Psoas muscle (tissue), 8 donors: ENCODE data around the gene BCAN. TPM values are rescaled to one million over a fixed set of nuclear protein-coding genes. Genes with fewer than 3 reads are reported as not detected.

Source experiments
- ATAC-seq, 4 donors: fragments of 200-7000 bp; cut with Tn5 transposase; one replicate each; pipeline ENCODE4 v1.9.1; 2020; ENCODE audit warnings: moderate library complexity in 3 of 4, mild to moderate bottlenecking in 2 of 4
- DNase-seq, 2 donors: peaks; one replicate each; pipeline ENCODE4 v3.0.0-alpha.2; 2020
- H3K27ac ChIP-seq: fragments of 200-600 bp; one replicate; pipeline ENCODE4 v1.8.0; 2022
- H3K27me3 ChIP-seq, 3 donors: fragments of 200-600 bp in 1 of 3; one replicate each; pipeline versions ENCODE4 v1.6.1 to v1.8.0; 2013 to 2022; ENCODE audit warnings: low read length in 2 of 3, mild to moderate bottlenecking in 2 of 3, moderate library complexity in 1 of 3; ENCODE audit not compliant: insufficient read depth in 3 of 3
- H3K36me3 ChIP-seq, 2 donors: fragments of 200-600 bp in 1 of 2; one replicate each; pipeline versions ENCODE4 v1.6.1 to v1.8.0; 2013 to 2022; ENCODE audit warnings: low read depth in 1 of 2, mild to moderate bottlenecking in 1 of 2, moderate library complexity in 1 of 2; ENCODE audit not compliant: insufficient read depth in 1 of 2
- H3K4me1 ChIP-seq: fragments of 200-600 bp; one replicate; pipeline ENCODE4 v1.8.0; 2022
- H3K4me3 ChIP-seq: fragments of 200-600 bp; one replicate; pipeline ENCODE4 v1.8.0; 2022; ENCODE audit warnings: mild to moderate bottlenecking
- H3K9me3 ChIP-seq: fragments of 200-600 bp; one replicate; pipeline ENCODE4 v1.8.0; 2022
- CTCF ChIP-seq: fragments of 200-600 bp; IDR thresholded peaks from one replicate; pipeline ENCODE4 v1.8.0; 2022; ENCODE audit warnings: antibody characterized with exemption
- WGBS, 3 donors: extraction: QIAGEN DNeasy Blood & Tissue Kit; methylation state at CpG; one replicate each; pipeline versions ENCODE4 v1.1.6 to v1.1.7; 2013; 5-methylcytosine and 5-hydroxymethylcytosine counted together
- intact Hi-C, 2 donors: fragments of 100-400 bp; cut with DNase I; formaldehyde crosslinking; loops; one replicate each; pipeline versions ENCODE4 v1.11.0 to v1.14.2; 2022
- polyA plus RNA-seq, 3 donors: library from polyadenylated mRNA; stranded (reverse); fragments of 200-250 nt; gene quantifications; one replicate each; pipeline ENCODE4 v1.2.3, GENCODE V29; 2013
- total RNA-seq, 4 donors: library from RNA; stranded (reverse); fragmentation: NEBNext Ultra II Directional in 2 of 4; extraction: Animal tissue kit (Norgen Biotek cat#: 25700) in 2 of 4; gene quantifications; one replicate each; pipeline versions ENCODE4 v1.2.1 to v1.2.4, GENCODE V29; 2021 to 2023
- donor health status: healthy with polysubstance abuse.
- donor health status: DM: no; HTN: no; CAD: no; lungs with moderate emphysema.
- donor health status: Bipolar disorder and iron deficiency.
- donor health status: healthy.
- donor health status: DM: yes; HTN: yes; CAD: no.
- donor health status: DM: no; HTN: no; CAD: no.
- donor health status: DM: no; HTN: no; CAD: no.
- donor health status: DM: yes; HTN: yes; CAD: no.

The BCAN gene
- total and polyA plus RNA-seq, 7 donors = 0.06 to 0.36 (median 0.18) TPM; not detected in 3

DNA sequence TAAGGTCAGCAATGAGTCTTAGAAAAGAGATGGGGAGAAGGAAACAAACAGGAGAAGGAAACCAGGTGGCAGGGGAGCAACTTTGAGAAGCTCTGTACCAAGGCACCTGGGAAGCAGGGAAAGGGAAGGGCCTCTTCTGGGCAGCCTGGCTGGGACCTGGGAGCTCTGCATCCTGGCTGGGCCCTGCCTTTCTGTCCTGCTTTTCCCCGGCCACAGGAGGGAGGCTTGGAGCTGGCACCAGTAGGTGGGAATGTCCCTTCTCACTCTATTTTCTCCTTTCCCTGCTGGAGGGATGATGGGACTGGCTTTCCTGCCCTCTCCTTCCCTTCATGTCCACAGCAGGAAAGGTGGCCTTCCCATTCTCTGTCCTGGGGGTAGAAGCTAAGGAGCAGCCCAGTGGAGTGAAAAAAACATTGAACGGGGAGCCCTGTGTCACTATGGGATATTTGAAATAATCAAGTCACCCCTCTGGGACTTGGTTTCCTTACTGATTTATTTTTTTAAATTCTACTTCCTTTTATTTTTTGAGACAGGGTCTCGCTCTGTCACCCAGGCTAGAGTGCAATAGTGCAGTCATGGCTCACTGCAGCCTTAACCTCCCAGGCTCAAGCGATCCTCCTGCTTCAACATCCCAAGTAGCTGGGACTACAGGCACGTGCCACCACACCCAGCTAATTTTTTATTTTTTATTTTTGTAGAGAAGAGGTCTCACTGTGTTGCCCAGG, 40.4 kb downstream of the BCAN start:
- Histone ChIP-seq H3K27me3 (peaks cover 0 to 9% (median 2%) of the 10 kb centered on the region in 3 donors), H3K27ac (no peak overlapping the region), H3K9me3 (no peaks in the 10 kb centered on the region), H3K4me3 (no peak overlapping the region), H3K36me3 (no peaks in the 10 kb centered on the region), H3K4me1 (no peaks in the 10 kb centered on the region)
- no peak for TF ChIP-seq CTCF
- WGBS, 3 donors = 65 to 72% (median 69%) methylated on average over 5 of the region's 5 CpGs
- ATAC-seq (no peak), DNase-seq (no peak)
- intact Hi-C loops = no loop called here

DNA sequence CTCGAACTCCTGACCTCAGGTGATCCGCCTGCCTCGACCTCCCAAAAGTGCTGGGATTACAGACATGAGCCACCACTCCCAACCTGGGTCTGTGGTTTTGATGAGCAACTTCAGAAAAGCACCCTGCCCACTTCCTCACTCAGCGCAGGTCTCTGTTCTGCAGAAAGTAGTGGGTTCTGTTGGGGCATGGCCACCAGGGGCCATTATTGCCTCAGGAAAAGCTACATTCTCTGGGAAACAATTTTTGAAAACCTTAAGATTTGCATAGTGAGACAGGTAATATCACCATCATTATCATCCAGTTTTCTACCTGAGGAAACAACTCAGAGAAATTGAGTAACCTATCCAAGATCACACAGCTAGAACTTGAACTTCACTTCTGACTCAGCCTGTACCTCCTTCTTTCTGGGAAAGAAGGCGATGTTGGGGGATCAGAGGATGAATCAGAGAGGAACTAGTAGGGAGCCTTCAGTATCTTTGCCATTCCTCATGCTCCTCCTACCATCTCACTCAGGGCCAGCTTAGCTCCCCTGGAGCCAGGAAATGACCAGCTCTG, 42.4 kb downstream of the BCAN start:
- no peak for DNase-seq
- H3K9me3 ChIP-seq = no peaks in the 10 kb centered on the region
- intact Hi-C loops = no loop called here
- no peak overlapping the region for H3K27ac ChIP-seq
- no peak overlapping the region for H3K4me3 ChIP-seq
- peaks cover 3% of the 10 kb centered on the region for H3K4me1 ChIP-seq
- 81 to 82% (median 82%) methylated on average over 5 of the region's 5 CpGs for WGBS, 3 donors
- no peaks in the 10 kb centered on the region for H3K36me3 ChIP-seq
- peaks cover 0 to 7% (median 2%) of the 10 kb centered on the region in 3 donors for H3K27me3 ChIP-seq
- no peak for ATAC-seq
- no peak for TF ChIP-seq CTCF

GRCh38 chr1:156689035-156689952, 47.4 kb downstream of the BCAN start:
- Histone ChIP-seq H3K4me1 (peaks cover 16% of the 10 kb centered on the region), H3K4me3 (peak overlapping the region; percentile 48), H3K9me3 (no peaks in the 10 kb centered on the region), H3K27ac (peak overlapping the region; percentile 12), H3K36me3 (no peaks in the 10 kb centered on the region), H3K27me3 (peaks cover 0 to 34% (median 10%) of the 10 kb centered on the region in 3 donors)
- intact Hi-C loops = loop anchor here in 1 of 2 donors (1.0 kb wide), 1 partner anchor 37 kb away; no protein-coding TSS in a partner anchor
- ATAC-seq (peak; percentile 87 to 94 (median 90)), DNase-seq (peak; percentile 76 to 87)
- 1% methylated on average over 23 of the region's 23 CpGs for WGBS, 3 donors
- TF ChIP-seq CTCF = peak; percentile 93

DNA sequence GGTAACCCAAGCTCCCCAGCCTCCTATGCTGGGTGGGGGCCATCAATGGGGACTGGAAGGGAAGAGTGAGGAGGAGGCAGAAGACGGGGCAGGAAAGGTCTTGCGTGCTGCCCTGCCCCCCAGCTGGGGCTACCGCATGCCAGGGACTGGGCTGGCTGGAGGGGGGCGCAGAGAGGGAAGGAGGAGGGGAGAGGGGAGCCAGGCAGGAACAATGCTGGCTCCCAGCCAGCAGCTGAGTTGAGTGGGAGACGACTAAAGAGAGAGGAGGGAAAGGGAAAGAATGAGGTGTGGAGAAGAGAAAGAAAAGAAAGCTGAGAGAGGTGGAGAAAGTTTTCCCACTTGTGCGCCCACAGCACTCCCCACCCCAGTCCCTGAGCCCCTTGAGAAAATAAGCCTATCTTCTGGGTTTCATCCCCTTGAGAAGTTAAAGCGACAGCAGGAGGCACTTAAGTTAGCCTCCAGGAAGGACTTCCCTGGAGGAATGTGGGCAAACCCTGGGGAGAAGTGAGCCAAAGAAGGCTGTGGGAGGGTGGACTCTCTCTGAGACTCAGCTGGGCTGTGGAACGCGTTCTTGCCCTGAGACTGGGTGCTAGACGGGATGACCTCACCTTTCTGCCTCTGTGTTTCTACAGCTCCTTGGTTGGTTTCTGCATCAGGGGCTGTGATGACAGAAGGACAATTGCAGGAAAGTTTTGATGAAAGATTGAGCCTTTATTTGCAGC, 48.2 kb downstream of the BCAN start:
- Histone ChIP-seq H3K4me3 (peak overlapping the region; percentile 48), H3K36me3 (no peaks in the 10 kb centered on the region), H3K27ac (peak overlapping the region; percentile 12), H3K9me3 (no peaks in the 10 kb centered on the region), H3K27me3 (peaks cover 0 to 36% (median 10%) of the 10 kb centered on the region in 3 donors), H3K4me1 (peaks cover 16% of the 10 kb centered on the region)
- no peak for DNase-seq
- intact Hi-C loops = loop anchor here (1.0 to 10.0 kb wide), 3 partner anchors 35 to 195 kb away; no protein-coding TSS in a partner anchor
- 23 to 26% (median 25%) methylated on average over 10 of the region's 10 CpGs for WGBS, 3 donors
- ATAC-seq = no peak
- TF ChIP-seq CTCF = no peak
